ENCODE data around the gene TACC2.

Gene TACC2

GRCh38 chr10:122230222-122230621 lies 241.3 kb downstream of the TACC2 start:
- Histone ChIP-seq H4K20me1 (ENCODE audit: low read depth, low read length) (no peaks in the 10 kb centered on the region), H3K27ac (ENCODE audit: low read depth, low read length) (no peak overlapping the region), H2AFZ (ENCODE audit: low read depth, low read length, severe bottlenecking) (no peak overlapping the region), H3K27me3 (ENCODE audit: low read length) (no peaks in the 10 kb centered on the region), H3K4me2 (ENCODE audit: low read depth, low read length, poor library complexity, severe bottlenecking) (no peak overlapping the region), H3K79me2 (ENCODE audit: insufficient read depth, low read length) (no peaks in the 10 kb centered on the region), H3F3A (ENCODE audit: insufficient read depth) (no peaks in the 10 kb centered on the region), H3K4me3 (ENCODE audit: insufficient read depth, low read length, poor library complexity, severe bottlenecking) (no peak overlapping the region), H3K9me3 (ENCODE audit: insufficient read depth, low read length) (no peaks in the 10 kb centered on the region), H3K9ac (ENCODE audit: low read length) (no peak overlapping the region), H3K36me3 (ENCODE audit: low read length) (no peaks in the 10 kb centered on the region), H3K9me2 (replicated peaks; ENCODE audit: insufficient read depth, low read length) (no peaks in the 10 kb centered on the region)
- TF ChIP-seq CTCF (IDR thresholded peaks at IDR 0.05; ENCODE audit: insufficient read depth, low read length, poor library complexity, severe bottlenecking) (no peak), EZH2phosphoT487 (conservative IDR thresholded peaks at IDR 0.05; ENCODE audit: low read length) (no peak)

GRCh38 chr10:122232769-122233168 lies 243.8 kb downstream of the TACC2 start:
- Histone ChIP-seq H3K27me3 (ENCODE audit: low read length) (no peaks in the 10 kb centered on the region), H3K9me3 (ENCODE audit: insufficient read depth, low read length) (no peaks in the 10 kb centered on the region), H4K20me1 (ENCODE audit: low read depth, low read length) (no peaks in the 10 kb centered on the region), H3K27ac (ENCODE audit: low read depth, low read length) (no peak overlapping the region), H3K4me3 (ENCODE audit: insufficient read depth, low read length, poor library complexity, severe bottlenecking) (no peak overlapping the region), H3K9me2 (replicated peaks; ENCODE audit: insufficient read depth, low read length) (no peaks in the 10 kb centered on the region), H3K4me2 (ENCODE audit: low read depth, low read length, poor library complexity, severe bottlenecking) (no peak overlapping the region), H3K9ac (ENCODE audit: low read length) (no peak overlapping the region), H2AFZ (ENCODE audit: low read depth, low read length, severe bottlenecking) (no peak overlapping the region), H3K79me2 (ENCODE audit: insufficient read depth, low read length) (no peaks in the 10 kb centered on the region), H3K36me3 (ENCODE audit: low read length) (no peaks in the 10 kb centered on the region), H3F3A (ENCODE audit: insufficient read depth) (no peaks in the 10 kb centered on the region)
- TF ChIP-seq CTCF (IDR thresholded peaks at IDR 0.05; ENCODE audit: insufficient read depth, low read length, poor library complexity, severe bottlenecking) = no peak
- TF ChIP-seq EZH2phosphoT487 (conservative IDR thresholded peaks at IDR 0.05; ENCODE audit: low read length) = no peak

GRCh38 chr10:122233857-122234348 lies 244.9 kb downstream of the TACC2 start:
- no peak overlapping the region for H3K27ac ChIP-seq (ENCODE audit: low read depth, low read length)
- TF ChIP-seq EZH2phosphoT487 (conservative IDR thresholded peaks at IDR 0.05; ENCODE audit: low read length) (no peak), CTCF (IDR thresholded peaks at IDR 0.05; ENCODE audit: insufficient read depth, low read length, poor library complexity, severe bottlenecking) (no peak)

More at GRCh38 chr10:122233857-122234348, 244.9 kb downstream of the TACC2 start:
- H3K9me3 ChIP-seq (ENCODE audit: insufficient read depth, low read length) = no peaks in the 10 kb centered on the region
- no peak overlapping the region for H3K4me2 ChIP-seq (ENCODE audit: low read depth, low read length, poor library complexity, severe bottlenecking)
- no peaks in the 10 kb centered on the region for H3K79me2 ChIP-seq (ENCODE audit: insufficient read depth, low read length)
- no peaks in the 10 kb centered on the region for H3K27me3 ChIP-seq (ENCODE audit: low read length)
- H3K9me2 ChIP-seq (replicated peaks; ENCODE audit: insufficient read depth, low read length) = no peaks in the 10 kb centered on the region
- no peak overlapping the region for H3K4me3 ChIP-seq (ENCODE audit: insufficient read depth, low read length, poor library complexity, severe bottlenecking)
- H3K36me3 ChIP-seq (ENCODE audit: low read length) = no peaks in the 10 kb centered on the region
- H3F3A ChIP-seq (ENCODE audit: insufficient read depth) = no peaks in the 10 kb centered on the region
- no peak overlapping the region for H2AFZ ChIP-seq (ENCODE audit: low read depth, low read length, severe bottlenecking)
- no peaks in the 10 kb centered on the region for H4K20me1 ChIP-seq (ENCODE audit: low read depth, low read length)
- H3K9ac ChIP-seq (ENCODE audit: low read length) = no peak overlapping the region
